Measurements from ENCODE around the gene ELMOD2.
"Not testable (repeated sequence)": the region's sequence is repeated elsewhere in the genome, so short reads cannot be mapped to it uniquely, and the experiment has no call there.

The ELMOD2 gene, protein sequence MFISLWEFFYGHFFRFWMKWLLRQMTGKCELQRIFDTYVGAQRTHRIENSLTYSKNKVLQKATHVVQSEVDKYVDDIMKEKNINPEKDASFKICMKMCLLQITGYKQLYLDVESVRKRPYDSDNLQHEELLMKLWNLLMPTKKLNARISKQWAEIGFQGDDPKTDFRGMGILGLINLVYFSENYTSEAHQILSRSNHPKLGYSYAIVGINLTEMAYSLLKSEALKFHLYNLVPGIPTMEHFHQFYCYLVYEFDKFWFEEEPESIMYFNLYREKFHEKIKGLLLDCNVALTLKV

GRCh38 chr4:140523857-140524742 is at the start of gene ELMOD2:
Gene ELMOD2 (plus strand): TSS chr4:140524168. CDS start chr4:140525429, 1,261 bp downstream.
- peak; percentile 96 for DNase-seq (ENCODE audit: low read depth in 3 of 3)

DNA sequence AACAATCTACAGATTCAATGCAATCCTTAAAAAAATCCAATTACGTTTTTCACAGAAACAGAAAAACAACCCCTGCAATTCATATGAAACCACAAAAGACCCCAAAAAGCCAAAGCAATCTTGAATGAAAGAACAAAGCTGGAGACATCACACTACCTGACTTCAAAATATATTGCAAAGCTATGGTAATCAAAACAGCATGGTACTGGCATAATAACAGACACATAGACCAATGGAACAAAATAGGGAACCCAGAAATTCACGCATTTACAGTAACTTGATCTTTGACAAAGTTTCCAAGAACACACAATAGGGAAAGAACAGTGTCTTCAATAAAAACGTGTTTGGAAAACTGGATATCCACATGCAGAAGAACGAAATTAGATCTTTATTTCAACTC is 40.5 kb upstream of the ELMOD2 start:
- DNase-seq (ENCODE audit: low read depth in 3 of 3): no peak

- no peak for DNase-seq (ENCODE audit: low read depth in 3 of 3)
These were observed 38.0 kb upstream of the ELMOD2 start for GRCh38 chr4:140485939-140486338.

DNA sequence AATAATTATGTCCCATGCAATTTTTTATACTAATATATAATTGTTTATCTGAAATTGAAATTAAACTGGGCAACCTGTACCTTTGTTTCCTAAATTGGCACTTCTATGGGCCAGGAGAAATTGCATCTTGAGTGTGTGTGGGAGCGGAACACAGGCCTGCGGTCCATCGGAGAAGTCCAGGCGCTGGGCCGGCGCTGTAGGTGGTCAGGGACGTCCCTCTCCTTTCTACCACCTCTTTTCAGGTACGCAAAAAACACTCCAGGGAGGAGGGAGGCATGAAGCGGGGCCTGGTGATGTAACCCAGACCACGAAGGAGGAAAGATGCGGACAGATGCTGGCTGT is 26.6 kb upstream of the ELMOD2 start:
- DNase-seq (ENCODE audit: low read depth in 3 of 3): no peak

GRCh38 chr4:140497747-140498636 is 26.0 kb upstream of the ELMOD2 start, which contains the start of gene MGAT4D:
Gene MGAT4D (minus strand): TSS chr4:140498293. CDS start chr4:140498222, 71 bp downstream.
- DNase-seq (ENCODE audit: low read depth in 3 of 3): no peak

DNA sequence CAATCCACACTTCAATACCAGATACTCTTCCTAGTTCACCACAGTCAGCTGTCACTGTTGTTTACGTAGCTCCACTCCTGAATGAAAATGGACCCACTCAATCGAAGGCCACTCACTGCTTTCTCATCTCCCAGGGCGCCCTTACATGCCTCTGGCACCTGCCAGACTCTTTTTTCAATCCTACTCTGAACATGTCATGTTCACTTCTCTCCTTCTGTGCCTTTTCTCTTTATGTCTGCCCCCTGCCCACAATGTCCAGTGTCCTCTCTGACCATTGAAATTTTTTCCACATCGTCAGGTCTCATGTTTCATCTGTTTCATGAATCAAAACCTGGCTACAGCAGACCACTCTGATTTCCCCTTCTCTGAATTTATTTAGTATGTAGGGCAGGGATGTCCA is 24.6 kb upstream of the ELMOD2 start:
- no peak for DNase-seq (ENCODE audit: low read depth in 3 of 3)

- DNase-seq (ENCODE audit: low read depth in 3 of 3): no peak
These were observed 19.7 kb upstream of the ELMOD2 start for GRCh38 chr4:140504261-140504660.

GRCh38 chr4:140513765-140514164 is 10.2 kb upstream of the ELMOD2 start:
- DNase-seq (ENCODE audit: low read depth in 3 of 3): not testable (repeated sequence)

GRCh38 chr4:140515423-140515822 is 8.5 kb upstream of the ELMOD2 start:
- DNase-seq (ENCODE audit: low read depth in 3 of 3): no peak

DNA sequence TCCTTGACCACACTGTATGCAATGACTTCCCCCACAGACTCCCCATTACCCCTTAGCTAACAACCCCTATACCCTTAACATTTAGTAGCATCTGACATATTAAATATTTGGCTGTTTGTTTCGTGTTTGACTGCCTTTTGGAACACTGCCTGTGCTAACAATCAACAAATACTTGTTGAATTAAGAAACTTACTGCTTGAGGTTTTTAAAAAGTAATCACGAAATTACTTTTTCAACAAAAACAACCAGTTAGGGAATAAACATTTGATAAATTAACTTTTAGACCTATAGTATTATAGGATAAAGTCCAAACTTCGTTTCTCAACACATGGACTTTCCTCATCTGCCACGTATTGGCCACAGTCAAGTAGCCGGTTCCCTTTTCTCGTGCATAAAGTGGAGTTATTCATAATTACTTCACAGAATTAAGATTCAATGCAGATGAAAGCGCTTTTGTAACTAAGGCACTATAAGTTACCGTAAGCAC is 555 bp upstream of the ELMOD2 start:
- DNase-seq (ENCODE audit: low read depth in 3 of 3): no peak

- DNase-seq (ENCODE audit: low read depth in 3 of 3): no peak
These were observed 5.5 kb downstream of the ELMOD2 start for GRCh38 chr4:140529434-140529833.

DNA sequence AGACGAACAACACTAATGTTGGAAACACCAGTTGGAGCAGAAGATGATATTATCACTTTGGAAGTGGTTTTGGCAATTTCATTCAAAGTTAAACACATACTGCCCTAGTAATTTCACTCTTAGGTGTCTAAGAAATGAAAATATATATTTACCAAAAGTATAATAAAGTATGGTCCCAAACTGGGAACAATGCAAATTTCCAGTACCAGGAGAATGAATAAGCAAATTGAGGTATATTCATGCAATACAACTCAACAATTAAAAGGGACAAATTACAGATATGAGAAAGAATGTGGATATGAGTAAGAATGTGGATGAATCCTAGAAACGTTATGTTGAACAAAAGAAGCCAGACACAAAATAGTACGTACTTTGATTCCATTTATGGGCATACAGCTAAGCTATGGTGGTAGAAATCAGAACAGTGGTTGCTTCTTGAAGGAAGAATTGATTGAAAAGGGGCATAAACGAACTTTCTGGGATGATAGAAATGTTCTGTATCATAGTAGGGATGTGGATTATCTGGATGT is 10.0 kb downstream of the ELMOD2 start:
- DNase-seq (ENCODE audit: low read depth in 3 of 3): no peak

DNA sequence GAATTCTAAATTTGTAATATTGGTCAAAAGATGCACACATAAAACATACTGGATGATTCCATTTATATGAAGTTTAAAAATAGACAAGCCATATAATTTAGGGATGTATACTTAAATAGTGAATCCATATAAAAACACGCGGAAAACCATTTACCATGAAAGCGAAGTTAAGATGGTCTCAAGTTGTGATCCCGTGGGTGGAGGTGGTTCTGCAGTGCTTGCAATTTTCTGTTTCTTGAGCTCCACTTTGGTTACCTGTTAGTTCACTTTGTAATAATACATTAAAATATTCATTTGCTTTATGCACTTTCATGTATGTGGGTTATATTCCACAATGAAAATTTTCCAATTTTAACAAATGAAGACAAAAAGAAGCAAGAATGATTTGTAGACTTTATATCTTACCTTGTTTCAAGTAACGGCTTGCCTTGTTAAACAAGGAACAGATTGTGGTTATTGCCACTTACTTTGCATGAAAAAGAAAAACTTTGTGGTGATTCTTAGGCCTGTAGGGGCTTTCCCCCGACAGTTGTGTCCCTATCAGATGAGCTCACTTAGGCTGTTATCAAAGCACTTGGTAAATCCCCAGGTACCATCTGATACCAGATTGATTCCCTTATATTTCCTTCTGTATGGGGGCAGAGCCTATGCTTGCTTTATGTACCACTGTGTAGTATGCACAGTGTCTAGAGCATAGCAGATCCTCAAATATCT is 32.6 kb downstream of the ELMOD2 start:
- DNase-seq (ENCODE audit: low read depth in 3 of 3): peak in 1 of 3 donors; percentile 7

GRCh38 chr4:140557831-140558435 is 34.0 kb downstream of the ELMOD2 start:
- DNase-seq (ENCODE audit: low read depth in 3 of 3): no peak

- no peak for DNase-seq (ENCODE audit: low read depth in 3 of 3)
These were observed 35.7 kb downstream of the ELMOD2 start for GRCh38 chr4:140559696-140560095.

- no peak for DNase-seq (ENCODE audit: low read depth in 3 of 3)
These were observed 44.7 kb downstream of the ELMOD2 start, which contains the start of gene UCP1 for GRCh38 chr4:140568507-140569306. Gene UCP1 (minus strand): TSS chr4:140568961. CDS start chr4:140568729, 232 bp downstream.

- DNase-seq (ENCODE audit: low read depth in 3 of 3): no peak
These were observed 45.3 kb downstream of the ELMOD2 start for GRCh38 chr4:140569307-140569638.

DNA sequence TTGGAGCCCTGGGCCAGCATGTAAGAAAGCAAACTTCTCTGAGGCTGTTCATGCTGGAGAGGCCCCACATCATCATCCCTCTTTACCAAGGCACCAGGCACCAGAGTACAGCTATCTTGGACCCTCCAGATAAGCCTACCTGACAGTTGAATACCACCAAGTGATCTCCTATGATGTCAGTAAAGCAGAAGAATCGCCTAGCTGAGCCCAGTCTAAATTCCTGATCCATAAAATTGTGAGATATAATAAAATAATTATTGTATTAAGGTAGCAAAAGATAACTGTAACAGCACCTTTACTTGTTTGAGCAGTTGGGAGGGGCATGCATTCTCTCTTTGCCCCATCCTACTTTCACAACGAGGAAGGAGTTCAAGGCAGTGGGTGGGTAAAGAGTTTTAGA is 47.7 kb downstream of the ELMOD2 start:
- no peak for DNase-seq (ENCODE audit: low read depth in 3 of 3)

DNA sequence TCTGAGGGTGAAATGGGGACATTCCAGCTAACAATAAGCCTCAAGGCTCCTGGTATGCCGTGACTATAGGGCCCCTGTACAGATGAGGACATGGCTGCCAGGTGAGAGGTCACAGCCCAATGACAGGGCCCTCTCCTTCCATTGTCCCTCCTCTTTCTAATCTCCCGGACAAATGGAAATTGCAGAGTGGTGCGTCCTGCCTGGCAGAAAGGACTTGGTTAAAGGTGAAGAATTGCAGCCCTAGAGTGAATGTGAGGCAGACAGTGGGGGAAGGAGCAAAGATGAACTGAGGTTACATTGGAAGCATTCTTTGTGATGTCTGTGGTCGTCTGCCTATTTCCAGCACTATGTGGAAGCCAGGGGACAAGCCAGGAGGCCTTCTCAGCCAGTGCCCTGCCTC is 51.5 kb downstream of the ELMOD2 start:
- no peak for DNase-seq (ENCODE audit: low read depth in 3 of 3)

- no peak for DNase-seq (ENCODE audit: low read depth in 3 of 3)
These were observed 55.3 kb downstream of the ELMOD2 start for GRCh38 chr4:140579278-140579677.

Data from stimulated activated CD4-positive, alpha-beta T cell treated with anti-CD3 and anti-CD28 coated beads, TNF-alpha, amount 100 ng/mL, for 48 hours (primary cell).